ENCODE data around the gene CREBBP.
"Not testable (repeated sequence)": the region's sequence is repeated elsewhere in the genome, so short reads cannot be mapped to it uniquely, and the experiment has no call there.

CREBBP gene

DNA sequence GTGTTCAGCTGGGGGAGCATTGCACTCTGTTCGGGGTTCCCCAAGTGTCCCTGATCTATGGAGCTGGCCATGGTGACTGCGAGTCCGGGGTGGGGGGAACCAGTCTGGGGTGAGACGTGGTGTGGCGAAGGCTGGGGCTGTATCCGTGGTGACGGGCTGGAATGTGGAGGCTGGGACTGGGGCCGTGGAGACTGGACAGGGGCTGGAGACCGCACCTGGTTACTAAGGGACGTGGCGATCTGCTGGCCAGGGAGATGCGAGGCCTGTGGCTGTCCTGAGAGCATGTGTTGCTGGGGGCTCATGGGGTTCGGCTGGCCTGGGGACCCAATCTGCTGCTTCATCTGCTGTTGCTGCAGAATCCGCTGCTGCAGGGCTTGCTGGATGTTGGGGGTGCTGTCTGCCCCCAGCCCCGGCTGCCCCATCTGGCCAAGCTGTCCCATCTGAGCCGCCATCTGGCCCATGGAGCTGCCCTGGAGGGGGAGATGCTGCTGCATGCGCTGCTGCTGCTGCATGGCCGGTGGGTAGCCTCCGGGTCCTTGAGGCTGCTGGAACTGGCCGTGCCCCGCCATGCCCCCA, 152.6 kb downstream of the CREBBP start:
- DNase-seq (ENCODE audit: low spot score in 2 of 2) (no peak), ATAC-seq (no peak)
- H3K9me3 Mint-ChIP-seq = no peaks in the 10 kb centered on the region
- peaks cover 6% of the 10 kb centered on the region for H3K4me1 Mint-ChIP-seq
- H3K27ac Mint-ChIP-seq = peak overlapping the region; percentile 43
- no peak overlapping the region for H3K4me3 Mint-ChIP-seq
- peaks cover 58% of the 10 kb centered on the region for H3K36me3 Mint-ChIP-seq

DNA sequence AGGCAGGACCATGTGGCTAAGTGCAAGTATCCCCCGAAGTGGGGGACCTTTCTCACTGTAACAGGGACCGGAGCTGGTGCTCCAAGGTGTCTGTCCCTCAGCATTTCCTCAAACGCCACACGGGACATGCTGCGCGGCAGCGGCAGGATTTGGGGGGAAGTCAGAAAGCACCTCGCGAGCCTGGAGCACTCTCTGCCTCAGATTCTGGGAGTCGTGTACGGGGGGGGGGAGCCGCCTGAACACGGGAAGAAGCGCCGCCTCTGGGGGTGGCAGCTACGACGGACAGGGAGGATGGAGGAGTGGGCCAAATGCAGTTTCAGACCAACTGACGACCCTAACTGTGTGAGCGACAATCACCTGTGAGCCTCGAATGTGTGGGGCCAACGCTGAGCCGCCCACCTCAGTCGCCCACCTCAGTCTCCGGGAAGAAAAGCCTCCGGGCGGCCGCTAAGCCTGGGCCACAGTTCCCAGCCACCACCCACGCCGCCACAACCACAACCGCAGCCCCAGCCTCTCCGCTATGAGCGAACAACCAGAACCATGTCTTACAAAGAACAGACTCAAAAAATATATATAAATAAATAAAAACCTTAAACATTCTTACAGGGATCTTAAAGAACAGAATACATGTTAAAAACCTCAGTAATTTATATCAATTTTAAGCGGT, 154.4 kb downstream of the CREBBP start:
- no peak for ATAC-seq
- Mint-ChIP-seq H3K36me3 (peaks cover 42% of the 10 kb centered on the region), H3K4me1 (peaks cover 6% of the 10 kb centered on the region), H3K27ac (no peak overlapping the region), H3K9me3 (no peaks in the 10 kb centered on the region), H3K4me3 (no peak overlapping the region)
- no peak for DNase-seq (ENCODE audit: low spot score in 2 of 2)

DNA sequence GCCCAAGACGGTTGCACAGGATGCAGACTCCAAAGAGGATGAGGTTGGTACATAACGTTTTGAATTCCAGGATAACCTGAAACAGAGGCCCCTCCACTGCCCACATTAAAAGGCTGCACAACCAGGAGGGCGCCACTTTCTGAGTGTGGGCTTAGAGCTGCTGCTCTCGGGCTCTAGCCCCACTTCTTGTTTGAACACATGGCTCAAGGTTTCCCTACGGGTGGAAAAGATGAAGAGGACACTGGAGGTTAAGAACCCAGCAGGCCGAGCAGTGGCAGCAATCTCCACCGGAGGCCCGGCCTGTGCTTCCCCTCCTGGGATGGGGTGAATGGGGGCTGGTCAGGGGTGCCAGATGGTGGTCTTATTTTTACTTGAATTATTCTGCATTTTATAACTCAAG, 155.2 kb downstream of the CREBBP start:
- no peaks in the 10 kb centered on the region for H3K9me3 Mint-ChIP-seq
- no peak overlapping the region for H3K4me3 Mint-ChIP-seq
- DNase-seq (ENCODE audit: low spot score in 2 of 2) (no peak), ATAC-seq (no peak)
- peaks cover 33% of the 10 kb centered on the region for H3K36me3 Mint-ChIP-seq
- H3K4me1 Mint-ChIP-seq = peaks cover 3% of the 10 kb centered on the region
- H3K27ac Mint-ChIP-seq = no peak overlapping the region

DNA sequence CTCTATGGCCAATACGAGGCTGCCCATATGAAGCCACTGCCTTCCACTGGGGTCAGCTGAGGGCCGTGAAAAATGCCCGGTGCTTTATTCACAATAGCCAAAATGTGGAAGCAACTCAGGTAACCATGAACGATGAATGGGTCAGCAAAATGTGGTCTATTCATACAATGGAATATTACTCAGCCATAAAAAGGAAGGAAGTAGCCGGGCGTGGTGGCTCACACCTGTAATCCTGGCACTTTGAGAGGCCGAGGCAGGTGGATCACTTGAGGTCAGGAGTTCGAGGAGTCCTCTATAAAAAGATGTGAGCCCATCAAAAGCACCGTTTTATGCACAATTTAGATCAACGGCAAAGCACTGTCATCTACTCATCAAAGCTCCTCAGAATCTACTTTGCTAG, 158.0 kb downstream of the CREBBP start:
- H3K9me3 Mint-ChIP-seq = no peaks in the 10 kb centered on the region
- DNase-seq (ENCODE audit: low spot score in 2 of 2) (no peak), ATAC-seq (no peak)
- peaks cover 10% of the 10 kb centered on the region for H3K4me1 Mint-ChIP-seq
- H3K27ac Mint-ChIP-seq = no peak overlapping the region
- H3K36me3 Mint-ChIP-seq = peaks cover 16% of the 10 kb centered on the region
- H3K4me3 Mint-ChIP-seq = no peak overlapping the region

DNA sequence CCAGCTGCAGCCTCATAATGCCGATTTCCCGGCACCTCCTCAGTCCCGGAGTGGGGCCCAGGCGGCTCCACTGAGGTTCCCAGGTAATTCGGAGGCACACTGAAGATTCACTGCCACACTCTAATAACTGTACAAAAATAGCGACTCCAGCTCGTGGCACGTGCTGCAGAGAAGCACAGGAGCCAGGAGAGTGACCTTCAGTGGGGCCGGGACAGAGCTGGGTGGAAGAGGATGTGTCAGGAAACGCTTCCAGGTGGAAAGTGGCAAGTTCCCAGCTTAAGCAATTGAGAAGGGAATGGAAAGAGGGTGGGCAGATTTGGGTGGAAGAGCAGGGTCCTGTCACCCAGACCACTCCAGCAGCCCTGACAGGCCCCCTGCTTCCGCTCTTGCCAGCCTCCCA, 160.1 kb downstream of the CREBBP start:
- ATAC-seq (no peak), DNase-seq (ENCODE audit: low spot score in 2 of 2) (no peak)
- Mint-ChIP-seq H3K27ac (no peak overlapping the region), H3K36me3 (peaks cover 16% of the 10 kb centered on the region), H3K4me3 (no peak overlapping the region), H3K9me3 (no peaks in the 10 kb centered on the region), H3K4me1 (peaks cover 19% of the 10 kb centered on the region)

DNA sequence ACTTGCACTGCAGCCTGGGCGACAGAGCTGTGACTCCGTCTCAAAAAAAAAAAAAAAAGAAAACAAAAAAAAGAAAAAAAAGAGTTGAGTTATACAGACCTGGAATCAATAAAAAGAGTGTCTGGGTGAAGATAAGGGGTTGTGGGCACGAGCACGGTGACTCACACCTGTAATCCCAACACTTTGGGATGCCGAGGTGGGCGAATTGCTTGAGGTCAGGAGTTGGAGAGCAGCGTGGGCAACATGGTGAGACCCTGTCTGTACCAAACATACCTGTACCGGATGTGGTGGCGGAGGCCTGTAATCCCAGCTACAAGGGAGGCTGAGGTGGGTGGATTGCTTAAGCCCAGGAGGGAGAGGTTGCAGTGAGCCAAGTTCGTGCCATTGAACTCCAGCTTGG, 161.9 kb downstream of the CREBBP start:
- peaks cover 37% of the 10 kb centered on the region for H3K4me1 Mint-ChIP-seq
- no peak overlapping the region for H3K27ac Mint-ChIP-seq
- DNase-seq (ENCODE audit: low spot score in 2 of 2) (no peak), ATAC-seq (no peak)
- H3K9me3 Mint-ChIP-seq = no peaks in the 10 kb centered on the region
- H3K36me3 Mint-ChIP-seq = peaks cover 25% of the 10 kb centered on the region
- peak overlapping the region; percentile 82 for H3K4me3 Mint-ChIP-seq

DNA sequence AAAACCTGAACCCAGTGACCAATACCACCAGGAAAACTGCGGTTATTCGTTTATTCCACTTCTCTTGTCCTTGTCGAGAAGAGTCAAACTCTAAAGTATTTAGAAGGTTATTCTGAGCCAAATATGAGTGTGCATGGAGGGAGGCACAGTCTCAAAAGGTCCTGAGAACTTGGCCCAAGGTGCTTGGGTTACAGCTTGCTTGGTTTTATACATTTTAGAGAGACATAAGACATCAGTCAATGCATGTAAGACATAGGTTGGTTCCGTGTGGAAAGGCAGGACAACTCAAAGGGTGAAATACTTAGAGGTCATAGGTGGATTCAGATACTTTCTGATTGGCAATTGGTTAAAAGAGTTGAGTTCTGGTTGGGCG, 162.5 kb downstream of the CREBBP start:
- peaks cover 31% of the 10 kb centered on the region for H3K36me3 Mint-ChIP-seq
- DNase-seq (ENCODE audit: low spot score in 2 of 2) (no peak), ATAC-seq (no peak)
- H3K4me1 Mint-ChIP-seq = peaks cover 43% of the 10 kb centered on the region
- peak overlapping the region; percentile 82 for H3K4me3 Mint-ChIP-seq
- H3K9me3 Mint-ChIP-seq = no peaks in the 10 kb centered on the region
- peak overlapping the region; percentile 61 for H3K27ac Mint-ChIP-seq

DNA sequence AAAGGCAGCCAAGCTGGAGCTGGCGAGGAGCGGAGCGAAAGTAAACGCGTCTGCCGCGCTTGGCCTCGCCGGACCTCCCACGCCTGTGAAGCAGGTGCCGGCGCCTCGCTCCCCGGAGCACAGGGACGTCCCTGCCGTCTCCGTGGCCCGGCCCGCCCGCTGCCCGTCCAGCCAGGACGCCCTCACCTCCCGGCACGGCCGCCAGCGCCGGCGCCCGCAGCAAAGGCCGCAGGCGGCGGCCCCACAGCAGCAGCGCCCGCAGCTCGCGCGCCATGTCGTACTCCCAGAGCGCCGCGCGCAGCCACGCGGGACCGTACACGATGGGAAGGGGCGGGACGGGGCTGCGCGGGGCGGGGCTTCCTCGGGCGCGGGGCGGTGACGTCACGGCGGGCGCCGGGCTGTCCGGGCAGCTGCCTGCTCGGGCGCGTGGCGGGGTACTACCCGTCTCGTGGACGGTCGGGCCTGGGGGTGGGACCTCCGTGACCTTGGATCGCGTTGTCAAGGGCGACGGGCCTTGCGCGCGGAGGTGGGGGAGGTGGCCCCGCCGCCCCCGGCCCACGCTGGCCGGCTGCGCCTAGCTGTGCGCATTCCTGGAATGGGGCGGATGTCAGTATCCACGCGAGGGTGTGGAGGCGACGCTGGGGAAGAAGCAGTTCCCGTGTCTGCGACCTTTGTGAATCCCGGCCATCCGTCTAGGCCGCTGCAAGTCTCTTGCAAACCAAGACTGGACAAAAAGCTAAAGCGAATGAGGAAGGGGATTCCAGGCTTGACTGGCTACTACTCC, 163.1 kb downstream of the CREBBP start, which contains the start of gene TRAP1:
Gene TRAP1 (minus strand): TSS at position 290 of the 784 bp plus-strand sequence. CDS start 16 bp downstream, at position 274.
- peak within 1 kb of the TSS; percentile 92 for H3K27ac Mint-ChIP-seq
- H3K9me3 Mint-ChIP-seq = no peaks in the 10 kb centered on the region
- H3K4me3 Mint-ChIP-seq = peak within 1 kb of the TSS; percentile 82
- H3K4me1 Mint-ChIP-seq = peaks cover 49% of the 10 kb centered on the region
- peak; percentile 94 for ATAC-seq
- H3K36me3 Mint-ChIP-seq = peaks cover 37% of the 10 kb centered on the region
- DNase-seq (ENCODE audit: low spot score in 2 of 2) = peak; percentile 94 to 95

DNA sequence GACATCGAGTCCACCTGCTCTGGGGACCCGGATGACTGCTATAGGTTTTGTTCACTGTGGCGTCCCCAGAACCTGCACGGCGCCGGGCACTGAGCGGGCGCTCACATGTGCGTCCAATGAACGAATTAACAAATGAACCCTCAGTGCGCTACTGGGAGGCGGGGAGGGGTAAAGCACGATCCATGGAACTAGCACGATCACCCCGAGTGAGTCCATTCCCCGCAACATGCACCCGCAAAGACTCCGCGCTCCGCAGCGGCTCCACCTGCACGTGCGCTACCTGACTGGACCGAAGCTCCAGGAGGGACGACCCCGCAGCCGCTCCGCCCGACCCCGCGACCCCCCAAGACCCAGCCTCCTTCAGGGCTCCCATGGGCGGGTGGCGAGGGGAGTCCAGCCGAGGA, 163.7 kb downstream of the CREBBP start:
- peaks cover 53% of the 10 kb centered on the region for H3K4me1 Mint-ChIP-seq
- DNase-seq (ENCODE audit: low spot score in 2 of 2) (no peak), ATAC-seq (peak; percentile 58)
- peaks cover 43% of the 10 kb centered on the region for H3K36me3 Mint-ChIP-seq
- no peaks in the 10 kb centered on the region for H3K9me3 Mint-ChIP-seq
- H3K4me3 Mint-ChIP-seq = peak overlapping the region; percentile 82
- peak overlapping the region; percentile 92 for H3K27ac Mint-ChIP-seq

DNA sequence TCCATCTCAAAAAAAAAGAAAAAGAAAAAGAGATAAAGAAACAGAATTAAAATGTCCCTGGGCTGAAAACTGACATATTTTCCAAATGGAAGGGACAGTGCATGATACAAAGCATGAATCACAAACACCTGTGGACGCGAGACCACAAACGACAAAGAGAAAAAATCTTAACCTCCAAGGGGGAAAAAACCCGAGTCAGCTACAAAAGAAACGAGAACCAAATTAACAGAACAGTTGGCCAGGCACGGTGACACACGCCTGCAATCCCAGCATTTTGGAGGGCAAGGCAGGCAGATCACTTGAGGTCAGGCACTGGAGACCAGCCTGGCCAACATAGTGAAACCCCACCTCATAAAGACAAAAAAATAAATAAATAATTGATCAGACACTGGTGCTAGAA, 165.1 kb downstream of the CREBBP start:
- no peak for DNase-seq (ENCODE audit: low spot score in 2 of 2)
- no peak overlapping the region for H3K27ac Mint-ChIP-seq
- H3K4me1 Mint-ChIP-seq = peaks cover 53% of the 10 kb centered on the region
- peaks cover 51% of the 10 kb centered on the region for H3K36me3 Mint-ChIP-seq
- no peak for ATAC-seq
- H3K9me3 Mint-ChIP-seq = no peaks in the 10 kb centered on the region
- H3K4me3 Mint-ChIP-seq = peak overlapping the region; percentile 82

DNA sequence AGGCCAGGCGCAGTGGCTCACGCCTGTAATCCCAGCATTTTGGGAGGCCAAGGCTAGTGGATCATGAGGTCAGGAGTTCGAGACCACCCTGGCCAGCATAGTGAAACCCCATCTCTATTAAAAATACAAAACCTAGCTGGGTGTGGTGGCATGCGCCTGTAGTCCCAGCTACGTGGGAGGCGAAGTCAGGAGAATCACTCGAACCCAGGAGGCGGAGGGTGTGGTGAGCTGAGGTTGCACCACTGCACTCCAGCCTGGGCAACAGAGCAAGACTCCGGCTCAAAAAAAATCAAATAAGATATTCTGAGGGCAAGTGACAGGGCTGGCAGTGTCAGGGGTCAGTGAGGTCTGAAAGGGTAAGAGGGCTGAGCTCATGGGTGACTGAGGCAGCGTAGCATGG, 166.1 kb downstream of the CREBBP start:
- H3K9me3 Mint-ChIP-seq; ATAC-seq; H3K4me3 Mint-ChIP-seq; DNase-seq (ENCODE audit: low spot score in 2 of 2); H3K27ac Mint-ChIP-seq: not testable (repeated sequence)
- Mint-ChIP-seq H3K4me1 (peaks cover 53% of the 10 kb centered on the region), H3K36me3 (peaks cover 59% of the 10 kb centered on the region)

DNA sequence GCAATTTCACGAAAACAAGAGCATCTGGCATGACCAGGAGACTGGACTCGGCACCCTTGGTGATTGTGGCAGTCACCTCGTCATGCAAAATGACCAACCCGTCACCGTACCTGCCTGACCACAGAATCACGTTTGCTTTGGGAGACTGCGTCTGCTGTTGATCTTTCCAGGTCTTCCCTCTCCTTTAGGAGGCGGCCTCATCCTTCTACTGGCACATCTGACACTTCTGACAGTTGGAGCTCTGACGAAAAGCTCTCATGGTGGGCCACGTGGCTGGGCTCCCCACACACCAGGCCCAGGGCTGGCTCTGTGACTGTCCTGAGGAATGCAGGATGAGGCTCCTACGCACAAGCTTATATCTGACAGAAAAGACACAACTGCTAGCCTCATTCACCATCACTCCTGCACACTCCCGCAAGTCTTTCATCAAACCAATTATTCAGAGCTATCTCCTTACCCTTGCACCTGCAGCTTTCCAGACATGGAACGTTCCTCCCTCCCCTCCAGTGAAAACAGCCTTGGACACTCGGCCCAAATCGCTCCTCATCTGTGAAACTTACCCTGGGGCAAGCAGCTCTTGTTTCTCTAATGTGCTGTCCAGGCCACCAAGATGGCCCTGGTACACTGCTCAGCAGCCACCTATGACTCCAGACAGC, 166.8 kb downstream of the CREBBP start:
- Mint-ChIP-seq H3K27ac (peak overlapping the region; percentile 73), H3K9me3 (no peaks in the 10 kb centered on the region), H3K4me1 (peaks cover 53% of the 10 kb centered on the region), H3K36me3 (peaks cover 60% of the 10 kb centered on the region), H3K4me3 (no peak overlapping the region)
- DNase-seq (ENCODE audit: low spot score in 2 of 2) (no peak), ATAC-seq (no peak)

DNA sequence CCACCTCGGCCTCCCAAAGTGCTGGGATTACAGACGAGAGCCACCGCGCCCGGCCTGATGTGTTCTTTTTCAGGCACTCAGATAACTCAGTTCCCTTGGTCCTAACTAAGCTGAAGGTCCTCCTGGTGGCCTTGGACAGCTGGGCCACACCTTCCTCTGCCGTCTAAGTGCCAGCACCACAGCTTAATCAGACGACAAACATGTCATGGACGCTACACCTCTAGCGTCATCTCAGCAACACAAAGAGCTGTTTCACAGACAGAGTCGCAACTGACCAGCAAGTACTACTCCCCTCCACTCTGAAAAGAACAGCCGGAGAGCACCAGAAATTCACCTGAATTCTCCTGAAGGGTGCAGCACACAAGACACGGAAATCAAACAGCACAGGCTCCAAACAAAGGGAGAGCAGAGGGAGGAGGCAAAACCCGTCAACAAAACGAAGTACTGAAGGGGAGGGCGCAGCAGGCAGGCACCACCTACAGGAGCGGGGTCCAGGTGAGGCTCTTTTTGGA, 167.6 kb downstream of the CREBBP start:
- H3K4me3 Mint-ChIP-seq = no peak overlapping the region
- peaks cover 46% of the 10 kb centered on the region for H3K4me1 Mint-ChIP-seq
- H3K36me3 Mint-ChIP-seq = peaks cover 61% of the 10 kb centered on the region
- ATAC-seq (no peak), DNase-seq (ENCODE audit: low spot score in 2 of 2) (no peak)
- H3K9me3 Mint-ChIP-seq = no peaks in the 10 kb centered on the region
- H3K27ac Mint-ChIP-seq = peak overlapping the region; percentile 73

DNA sequence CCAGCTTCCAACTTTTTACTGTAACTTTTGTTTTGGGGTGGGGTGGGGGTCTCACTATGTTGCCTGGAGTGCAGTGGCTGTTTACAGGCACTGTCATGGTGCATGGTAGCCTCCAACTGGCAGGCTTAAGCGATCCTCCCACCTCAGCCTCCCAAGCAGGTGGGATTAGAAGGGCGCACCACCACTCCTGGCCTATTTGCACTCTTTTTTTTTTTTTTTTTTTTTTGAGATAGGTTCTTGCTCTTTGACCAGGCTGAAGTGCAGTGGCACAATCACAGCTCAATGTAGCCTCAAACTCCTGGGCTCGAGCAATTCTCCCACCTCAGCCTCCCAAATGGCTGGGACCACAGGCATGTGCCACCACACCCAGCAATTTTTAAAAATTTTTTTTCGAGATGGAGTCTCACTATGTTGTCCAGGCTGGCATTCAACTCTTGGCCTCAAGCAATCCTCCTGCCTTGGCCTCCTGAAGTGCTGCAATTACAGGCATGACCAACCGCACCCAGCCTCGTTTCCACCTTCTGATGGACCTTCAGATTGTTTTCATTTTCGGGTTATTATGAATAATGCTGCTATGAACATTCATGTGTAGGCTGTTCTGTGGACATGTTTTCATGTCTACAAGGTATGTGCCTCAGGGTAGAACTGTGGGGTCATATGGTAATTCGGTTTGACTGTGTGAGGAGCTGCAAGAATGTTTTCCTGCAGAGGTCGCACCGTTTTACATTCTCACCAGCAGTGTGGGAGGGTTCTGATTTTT, 174.1 kb downstream of the CREBBP start:
- ATAC-seq (no peak), DNase-seq (ENCODE audit: low spot score in 2 of 2) (no peak)
- H3K27ac Mint-ChIP-seq = no peak overlapping the region
- H3K4me3 Mint-ChIP-seq = no peak overlapping the region
- H3K36me3 Mint-ChIP-seq = peaks cover 58% of the 10 kb centered on the region
- H3K4me1 Mint-ChIP-seq = no peaks in the 10 kb centered on the region
- H3K9me3 Mint-ChIP-seq = no peaks in the 10 kb centered on the region

DNA sequence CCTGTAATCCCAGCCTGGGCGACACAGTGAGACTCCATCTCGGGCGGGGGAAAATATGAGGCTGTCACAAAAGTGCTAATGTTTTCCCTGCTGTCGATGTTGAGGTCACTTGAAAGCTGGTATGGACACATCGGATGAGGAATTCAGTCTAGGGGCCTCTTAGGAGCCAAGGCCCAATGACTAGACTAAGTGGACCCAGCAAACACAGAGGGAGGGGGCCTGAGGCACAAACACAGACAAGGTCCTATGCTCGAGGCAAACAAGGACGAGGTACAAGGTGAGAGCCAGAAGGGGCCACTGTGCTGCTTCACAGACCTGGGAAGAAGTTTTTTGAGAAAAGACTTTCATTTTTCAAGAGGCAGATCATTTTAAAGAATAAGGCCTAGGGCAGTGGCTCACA, 178.4 kb downstream of the CREBBP start:
- Mint-ChIP-seq H3K27ac (no peak overlapping the region), H3K4me3 (no peak overlapping the region), H3K36me3 (peaks cover 27% of the 10 kb centered on the region), H3K9me3 (no peaks in the 10 kb centered on the region), H3K4me1 (no peaks in the 10 kb centered on the region)
- DNase-seq (ENCODE audit: low spot score in 2 of 2) (no peak), ATAC-seq (no peak)

Data from stimulated activated effector memory CD8-positive, alpha-beta T cell treated with anti-CD3 and anti-CD28 coated beads, Interleukin-12 subunit alpha, Interleukin-12 subunit beta, amount 100 ng/mL, for 72 hours (primary cell).